HEK293T (cell line): Measurements from ENCODE around the gene ATF7.

Experiments used
- CTCF ChIA-PET: fragments of 350-600 bp; formaldehyde crosslinking; extraction: SDS; loops from one replicate; lab custom pipeline; 2021; ENCODE audit warnings: antibody characterized with exemption, inconsistent platforms; lab: Yijun Ruan, JAX
- POLR2A ChIA-PET: fragments of 350-600 bp; formaldehyde crosslinking; extraction: SDS; loops from one replicate; lab custom pipeline; 2020; ENCODE audit warnings: antibody characterized with exemption, inconsistent platforms; lab: Yijun Ruan, JAX
- DNase-seq: peaks from one replicate; pipeline ENCODE4 v3.0.0; 2012; ENCODE audit warnings: mixed read lengths; ENCODE audit errors: extremely low spot score
- ARNT ChIP-seq: fragments of 450-650 bp; IDR thresholded peaks from 2 replicates; pipeline ENCODE4 v1.6.1; 2017; ENCODE audit warnings: mild to moderate bottlenecking
- BHLHE40 ChIP-seq: fragments of 450-650 bp; IDR thresholded peaks from 2 replicates; pipeline ENCODE4 v1.6.1; 2016; ENCODE audit warnings: mild to moderate bottlenecking, moderate library complexity, borderline replicate concordance
- CTBP1 ChIP-seq: fragments of 450-650 bp; IDR thresholded peaks from 2 replicates; pipeline ENCODE4 v1.6.1; 2016; ENCODE audit warnings: borderline replicate concordance
- ELF4 ChIP-seq: fragments of 450-650 bp; IDR thresholded peaks from 2 replicates; pipeline ENCODE4 v1.6.1; 2017; ENCODE audit warnings: antibody characterized with exemption
- FOXA1 ChIP-seq: fragments of 450-650 bp; IDR thresholded peaks from 2 replicates; pipeline ENCODE4 v1.6.1; 2016; ENCODE audit warnings: mild to moderate bottlenecking
- FOXK2 ChIP-seq: fragments of 450-650 bp; IDR thresholded peaks from 2 replicates; pipeline ENCODE4 v1.6.1; 2016; ENCODE audit warnings: mild to moderate bottlenecking
- FOXM1 ChIP-seq: fragments of 450-650 bp; IDR thresholded peaks from 2 replicates; pipeline ENCODE4 v1.6.1; 2017; ENCODE audit warnings: mild to moderate bottlenecking, borderline replicate concordance
- HDGF ChIP-seq: fragments of 450-650 bp; IDR thresholded peaks from 2 replicates; pipeline ENCODE4 v1.6.1; 2017; ENCODE audit warnings: antibody characterized with exemption, borderline replicate concordance
- L3MBTL2 ChIP-seq: fragments of 450-650 bp; conservative IDR thresholded peaks from 2 replicates; pipeline ENCODE4 v1.6.1; 2016; ENCODE audit warnings: mild to moderate bottlenecking
- LEF1 ChIP-seq: fragments of 450-650 bp; IDR thresholded peaks from 2 replicates; pipeline ENCODE4 v1.6.1; 2017; ENCODE audit warnings: mild to moderate bottlenecking, borderline replicate concordance
- NFRKB ChIP-seq: fragments of 450-650 bp; IDR thresholded peaks from 2 replicates; pipeline ENCODE4 v1.6.1; 2016; ENCODE audit warnings: mild to moderate bottlenecking, moderate library complexity
- SP1 ChIP-seq: fragments of 450-650 bp; IDR thresholded peaks from 2 replicates; pipeline ENCODE4 v1.6.1; 2017
- SUZ12 ChIP-seq: fragments of 450-650 bp; IDR thresholded peaks from 2 replicates; pipeline ENCODE4 v1.6.1; 2016; ENCODE audit warnings: mild to moderate bottlenecking
- TARDBP ChIP-seq: fragments of 450-650 bp; IDR thresholded peaks from 2 replicates; pipeline ENCODE4 v1.6.1; 2016
- ZNF384 ChIP-seq: fragments of 450-650 bp; IDR thresholded peaks from 2 replicates; pipeline ENCODE4 v1.6.1; 2016
- TF ChIP-seq, protein P1 (sequence below): fragments of 450-650 bp; IDR thresholded peaks from 2 replicates; pipeline ENCODE4 v1.6.1; 2016

ATF7 gene

DNA sequence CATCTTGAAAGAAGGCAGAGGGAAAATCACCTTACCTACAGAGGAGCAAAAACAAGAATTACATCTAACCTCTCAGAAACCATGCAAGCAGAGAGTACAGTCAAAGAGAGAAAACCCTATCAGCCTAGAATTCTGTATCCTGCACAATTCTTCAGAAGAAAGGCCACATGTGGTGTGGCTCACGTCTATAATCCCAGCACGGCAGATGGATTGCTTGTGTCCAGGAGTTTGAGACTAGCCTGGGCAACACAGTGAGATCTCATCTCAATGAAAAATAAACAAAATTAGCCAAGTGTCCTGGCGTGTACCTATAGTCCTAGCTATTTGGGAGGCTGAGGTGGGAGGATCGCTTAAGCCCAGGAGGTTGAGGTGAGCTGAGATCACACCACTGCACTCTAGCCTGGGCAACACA is 48.2 kb downstream of the ATF7 start:
- POLR2A ChIA-PET = interaction anchor here (0.9 to 1.0 kb wide), 2 partner anchors 14 to 98 kb away, joined by 3 read pairs; partner anchors contain the start of gene ATP5MC2
- CTCF ChIA-PET = no interaction called here
- no peak for DNase-seq
- TF ChIP-seq FOXM1 (no peak), FOXK2 (no peak), L3MBTL2 (no peak), HDGF (no peak), SUZ12 (no peak), FOXA1 (no peak), BHLHE40 (no peak), SP1 (no peak), TARDBP (no peak), ARNT (no peak), LEF1 (no peak), ZNF384 (no peak), ELF4 (no peak), NFRKB (no peak)
- TF ChIP-seq, protein P1, sequence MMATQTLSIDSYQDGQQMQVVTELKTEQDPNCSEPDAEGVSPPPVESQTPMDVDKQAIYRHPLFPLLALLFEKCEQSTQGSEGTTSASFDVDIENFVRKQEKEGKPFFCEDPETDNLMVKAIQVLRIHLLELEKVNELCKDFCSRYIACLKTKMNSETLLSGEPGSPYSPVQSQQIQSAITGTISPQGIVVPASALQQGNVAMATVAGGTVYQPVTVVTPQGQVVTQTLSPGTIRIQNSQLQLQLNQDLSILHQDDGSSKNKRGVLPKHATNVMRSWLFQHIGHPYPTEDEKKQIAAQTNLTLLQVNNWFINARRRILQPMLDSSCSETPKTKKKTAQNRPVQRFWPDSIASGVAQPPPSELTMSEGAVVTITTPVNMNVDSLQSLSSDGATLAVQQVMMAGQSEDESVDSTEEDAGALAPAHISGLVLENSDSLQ = no peak

DNA sequence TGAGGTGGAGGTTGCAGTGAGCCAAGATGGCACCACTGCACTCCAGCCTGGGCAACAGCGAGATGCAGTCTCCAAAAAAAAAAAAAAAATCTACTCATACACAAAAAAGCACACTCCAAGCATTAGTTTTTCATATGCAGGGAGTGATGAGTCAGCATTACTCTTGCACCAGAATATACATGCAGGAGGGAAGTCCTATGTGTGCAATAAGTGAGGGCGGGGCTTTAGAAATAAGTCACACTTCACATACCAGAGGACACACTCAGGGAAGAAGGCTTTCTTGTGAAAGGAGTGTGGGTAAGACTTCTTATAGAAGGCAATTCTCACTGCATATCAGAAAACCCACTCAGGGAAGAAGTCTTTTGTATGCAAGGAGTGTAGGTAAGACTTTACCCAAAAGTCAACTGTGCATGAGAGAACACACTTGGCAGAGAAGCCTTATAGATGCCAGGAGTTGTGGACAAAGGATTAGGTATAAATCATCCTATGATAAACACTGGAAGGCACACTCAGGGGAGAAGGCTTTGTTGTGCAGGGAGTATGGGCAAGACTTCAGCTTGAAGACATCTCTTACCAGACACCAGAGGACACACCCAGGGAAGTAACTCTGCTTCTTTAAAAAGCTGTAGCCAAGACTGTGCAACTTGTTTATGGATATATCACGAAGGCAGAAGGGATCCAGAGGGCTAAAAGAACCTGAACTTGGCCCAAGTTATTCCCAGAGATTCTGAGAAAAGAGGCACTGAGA is 50.5 kb downstream of the ATF7 start:
- POLR2A ChIA-PET = interaction anchor here (0.7 kb wide), 1 partner anchor 26 kb away, joined by 3 read pairs; no protein-coding TSS in a partner anchor
- CTCF ChIA-PET = no interaction called here
- DNase-seq = no peak
- no peak for TF ChIP-seq FOXM1

DNA sequence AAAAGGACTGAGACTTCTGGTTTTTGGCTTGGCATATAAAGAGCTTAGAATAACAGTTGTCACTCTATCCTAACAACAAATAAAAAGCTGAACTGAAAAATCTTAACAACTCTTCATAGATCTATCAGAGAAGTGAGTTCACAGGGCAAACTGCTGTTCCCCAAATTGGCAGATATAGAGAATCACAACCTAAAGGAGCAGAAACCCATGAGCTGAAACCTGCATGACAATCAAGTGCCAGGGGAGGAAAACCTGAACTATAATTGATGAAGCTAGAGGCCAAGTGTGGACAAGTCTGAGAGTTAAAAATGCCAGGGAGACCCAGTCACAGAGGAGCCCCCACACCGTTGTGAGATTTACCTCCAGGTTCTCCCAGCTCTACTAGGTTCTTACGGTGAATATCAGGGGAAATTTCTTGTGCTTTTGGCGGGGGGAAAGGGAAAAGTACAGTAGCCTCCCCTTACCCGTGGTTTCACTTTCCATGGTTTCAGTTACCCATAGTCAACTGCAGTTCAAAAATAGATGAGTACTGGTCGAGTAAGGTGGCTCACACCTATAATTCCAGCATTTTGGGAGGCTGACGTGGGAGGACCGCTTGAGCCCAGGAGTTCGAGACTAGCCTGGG is 53.9 kb downstream of the ATF7 start:
- POLR2A ChIA-PET = no interaction called here
- CTCF ChIA-PET = no interaction called here
- TF ChIP-seq, protein P1 = no peak
- TF ChIP-seq FOXA1 = no peak
- TF ChIP-seq ELF4 = no peak
- no peak for TF ChIP-seq LEF1
- no peak for TF ChIP-seq SUZ12
- TF ChIP-seq TARDBP = no peak
- TF ChIP-seq HDGF = no peak
- no peak for TF ChIP-seq L3MBTL2
- TF ChIP-seq CTBP1 = no peak
- TF ChIP-seq ZNF384 = no peak
- no peak for TF ChIP-seq BHLHE40
- no peak for TF ChIP-seq SP1
- no peak for TF ChIP-seq ARNT
- no peak for TF ChIP-seq NFRKB
- no peak for DNase-seq

DNA sequence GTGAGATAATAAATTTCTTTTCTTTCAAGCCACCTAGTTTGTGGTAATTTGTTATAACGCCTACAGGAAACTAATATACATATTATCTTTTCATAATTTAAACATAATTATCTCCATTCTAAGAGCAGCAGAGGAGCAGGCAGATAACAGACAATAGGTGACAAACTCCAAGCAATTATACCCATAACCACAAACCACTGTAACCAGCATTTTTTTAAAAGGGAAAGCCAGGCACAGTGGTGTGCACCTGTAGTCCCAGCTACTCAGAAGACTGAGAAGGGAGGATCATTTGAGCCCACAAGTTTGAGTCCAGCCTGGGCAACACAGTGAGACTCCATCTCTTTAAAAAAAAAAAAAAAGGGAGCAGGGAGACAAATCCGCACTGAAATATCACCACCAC is 54.9 kb downstream of the ATF7 start:
- CTCF ChIA-PET = no interaction called here
- POLR2A ChIA-PET = no interaction called here
- no peak for DNase-seq
- TF ChIP-seq, protein P1 = no peak
- TF ChIP-seq SUZ12 = no peak
- TF ChIP-seq FOXA1 = no peak
- no peak for TF ChIP-seq L3MBTL2
- no peak for TF ChIP-seq CTBP1

DNA sequence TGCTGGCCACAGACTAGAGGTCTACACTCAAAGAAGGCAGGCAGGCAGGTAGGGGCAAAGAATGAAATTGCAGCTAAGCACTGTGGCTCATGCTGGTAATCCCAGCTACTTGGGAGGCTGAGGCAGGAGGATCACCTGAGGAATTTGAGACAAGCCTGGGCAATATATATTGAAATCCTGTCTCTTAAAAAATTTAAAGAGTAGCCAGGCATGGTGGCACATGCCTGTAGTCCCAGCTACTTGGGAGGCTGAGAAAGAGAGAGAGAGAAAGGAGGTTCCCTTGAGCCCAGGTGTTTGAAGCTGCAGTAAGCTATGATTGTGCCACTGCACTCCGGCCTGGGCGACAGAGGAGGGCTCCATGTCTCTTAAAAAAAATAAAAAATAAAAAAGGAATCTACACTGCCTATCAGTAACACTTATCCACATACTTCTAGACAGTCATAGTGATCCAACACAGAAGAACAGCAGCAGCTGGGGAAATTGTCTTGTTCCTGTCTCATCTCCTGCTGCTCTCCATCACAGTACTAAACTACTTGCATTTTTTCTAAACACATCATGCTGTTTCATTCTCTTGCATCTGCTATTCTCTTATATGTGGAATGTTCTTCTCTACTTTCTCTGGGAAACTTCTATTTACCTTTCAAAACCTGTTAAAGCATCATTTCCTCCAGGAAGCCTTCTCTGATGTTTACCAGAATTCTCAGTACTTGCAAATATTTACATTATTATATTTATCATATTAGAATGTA is 57.2 kb downstream of the ATF7 start:
- TF ChIP-seq FOXM1 (no peak), FOXA1 (no peak), FOXK2 (no peak), NFRKB (no peak), SP1 (no peak), LEF1 (no peak), ELF4 (no peak), CTBP1 (no peak), ZNF384 (no peak), ARNT (no peak), L3MBTL2 (no peak)
- TF ChIP-seq, protein P1 = no peak
- CTCF ChIA-PET = no interaction called here
- DNase-seq = no peak
- POLR2A ChIA-PET = interaction anchor here (0.7 to 1.9 kb wide), 3 partner anchors 107 to 109 kb away, joined by 3 to 6 read pairs (median 4); partner anchors contain the start of gene ATP5MC2
